SU-DHL-6 (cell line): ENCODE measurements around the gene IFIT1.

ENCODE experiments used
- H2AFZ ChIP-seq: fragments of 200-600 bp; sonication (generic); 2 replicates; pipeline ENCODE4 v1.6.1; 2014; ENCODE audit warnings: low read depth, mild to moderate bottlenecking, moderate library complexity, mixed read lengths, antibody characterized with exemption, low read length; ENCODE audit not compliant: severe bottlenecking
- H3F3A ChIP-seq: fragments of 200-600 bp; shearing (Covaris generic); 2 replicates; pipeline ENCODE4 v1.6.0; 2016; ENCODE audit warnings: antibody characterized with exemption, mild to moderate bottlenecking; ENCODE audit not compliant: insufficient read depth
- H3K27ac ChIP-seq: fragments of 200-600 bp; sonication (generic); 2 replicates; pipeline ENCODE4 v1.5.1; 2016; ENCODE audit warnings: low read depth, mild to moderate bottlenecking, low read length, moderate library complexity, mixed read lengths
- H3K27me3 ChIP-seq: fragments of 200-600 bp; sonication (generic), shearing (Covaris generic); 2 replicates; pipeline ENCODE4 v1.6.0; 2014; ENCODE audit warnings: mild to moderate bottlenecking, low read length
- H3K36me3 ChIP-seq: fragments of 200-600 bp; sonication (generic); 2 replicates; pipeline ENCODE4 v1.6.1; 2014; ENCODE audit warnings: mild to moderate bottlenecking, low read length, mixed read lengths
- H3K4me2 ChIP-seq: fragments of 300-600, 200-600 bp; shearing (Covaris generic), sonication (generic); 2 replicates; pipeline ENCODE4 v1.6.0; 2014; ENCODE audit warnings: low read length, low read depth, mild to moderate bottlenecking; ENCODE audit not compliant: poor library complexity, severe bottlenecking
- H3K4me3 ChIP-seq: fragments of 200-600 bp; sonication (generic); 2 replicates; pipeline ENCODE4 v1.5.1; 2014; ENCODE audit warnings: antibody characterized with exemption, low read length, mild to moderate bottlenecking, mixed read lengths; ENCODE audit not compliant: insufficient read depth, poor library complexity, severe bottlenecking
- H3K79me2 ChIP-seq: fragments of 200-600 bp; sonication (generic); 2 replicates; pipeline ENCODE4 v1.6.1; 2014; ENCODE audit warnings: mild to moderate bottlenecking, low read length, moderate library complexity; ENCODE audit not compliant: insufficient read depth
- H3K9ac ChIP-seq: fragments of 200-600 bp; sonication (generic); 2 replicates; pipeline ENCODE4 v1.7.0; 2014; ENCODE audit warnings: mild to moderate bottlenecking, low read length
- H3K9me2 ChIP-seq: fragments of 200-600 bp; sonication (generic); replicated peaks from 2 replicates; pipeline ENCODE4 v1.6.1; 2014; ENCODE audit warnings: low read length; ENCODE audit not compliant: insufficient read depth
- H3K9me3 ChIP-seq: fragments of 200-600 bp; sonication (generic); 2 replicates; pipeline ENCODE4 v1.6.1; 2014; ENCODE audit warnings: low read length, mixed read lengths; ENCODE audit not compliant: insufficient read depth
- H4K20me1 ChIP-seq: fragments of 200-600 bp; sonication (generic); 2 replicates; pipeline ENCODE4 v1.6.1; 2014; ENCODE audit warnings: low read depth, mild to moderate bottlenecking, antibody characterized with exemption, low read length, moderate library complexity, mixed read lengths
- EZH2phosphoT487 ChIP-seq: fragments of 200-600 bp; sonication (generic), shearing (Covaris generic); conservative IDR thresholded peaks from 2 replicates; pipeline ENCODE4 v1.6.1; 2018; ENCODE audit warnings: mild to moderate bottlenecking, antibody characterized with exemption, low read length, moderate library complexity, mixed read lengths
- TF ChIP-seq, protein P1 (sequence below): fragments of 200-600 bp; sonication (generic); IDR thresholded peaks from one replicate; pipeline ENCODE4 v1.5.1; 2017; ENCODE audit warnings: antibody characterized with exemption, mild to moderate bottlenecking, low read length, moderate library complexity; ENCODE audit not compliant: insufficient read depth, poor library complexity, severe bottlenecking

IFIT1 gene

DNA sequence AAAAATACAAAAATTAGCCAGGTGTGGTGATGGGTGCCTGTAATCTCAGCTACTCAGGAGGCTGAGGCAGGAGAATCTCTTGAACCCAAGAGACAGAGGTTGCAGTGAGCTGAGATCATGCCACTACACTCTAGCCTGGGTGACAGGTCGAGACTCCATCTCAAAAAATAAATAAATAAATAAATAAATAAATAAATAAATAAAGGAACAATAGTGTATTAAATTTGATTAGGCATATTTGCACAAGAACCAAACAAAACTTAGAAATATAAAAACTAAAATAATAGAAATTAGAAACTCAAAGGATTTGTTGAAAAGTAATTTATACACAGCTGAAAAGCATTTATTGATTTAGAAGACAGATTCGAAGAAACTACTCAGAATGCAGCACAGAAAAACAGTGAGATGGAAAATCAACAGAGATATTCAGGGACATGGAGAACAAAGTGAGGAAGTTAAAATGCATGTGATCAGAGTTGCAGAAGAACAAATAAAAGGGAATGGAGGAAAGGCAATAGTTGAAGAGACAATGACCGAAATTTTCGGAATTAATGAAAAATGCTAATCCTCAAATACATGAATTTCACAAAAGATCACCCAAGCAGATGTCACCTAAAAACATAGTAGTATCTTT, 46.9 kb upstream of the IFIT1 start:
- no peak overlapping the region for H3K27ac ChIP-seq

GRCh38 chr10:89346405-89347254, 45.8 kb upstream of the IFIT1 start:
- Histone ChIP-seq H3K4me3 (no peak overlapping the region), H3K27me3 (0 out of 2 replicates have a peak, but pooled peaks cover 3% of the 10 kb centered on the region), H3K27ac (no peak overlapping the region), H3K9me3 (no peaks in the 10 kb centered on the region), H3K4me2 (no peak overlapping the region), H3K9ac (no peak overlapping the region), H3K79me2 (no peaks in the 10 kb centered on the region), H3K9me2 (no peaks in the 10 kb centered on the region), H4K20me1 (no peaks in the 10 kb centered on the region), H3F3A (no peaks in the 10 kb centered on the region), H3K36me3 (no peaks in the 10 kb centered on the region), H2AFZ (no peak overlapping the region)
- TF ChIP-seq EZH2phosphoT487, result no peak
- TF ChIP-seq, protein P1, sequence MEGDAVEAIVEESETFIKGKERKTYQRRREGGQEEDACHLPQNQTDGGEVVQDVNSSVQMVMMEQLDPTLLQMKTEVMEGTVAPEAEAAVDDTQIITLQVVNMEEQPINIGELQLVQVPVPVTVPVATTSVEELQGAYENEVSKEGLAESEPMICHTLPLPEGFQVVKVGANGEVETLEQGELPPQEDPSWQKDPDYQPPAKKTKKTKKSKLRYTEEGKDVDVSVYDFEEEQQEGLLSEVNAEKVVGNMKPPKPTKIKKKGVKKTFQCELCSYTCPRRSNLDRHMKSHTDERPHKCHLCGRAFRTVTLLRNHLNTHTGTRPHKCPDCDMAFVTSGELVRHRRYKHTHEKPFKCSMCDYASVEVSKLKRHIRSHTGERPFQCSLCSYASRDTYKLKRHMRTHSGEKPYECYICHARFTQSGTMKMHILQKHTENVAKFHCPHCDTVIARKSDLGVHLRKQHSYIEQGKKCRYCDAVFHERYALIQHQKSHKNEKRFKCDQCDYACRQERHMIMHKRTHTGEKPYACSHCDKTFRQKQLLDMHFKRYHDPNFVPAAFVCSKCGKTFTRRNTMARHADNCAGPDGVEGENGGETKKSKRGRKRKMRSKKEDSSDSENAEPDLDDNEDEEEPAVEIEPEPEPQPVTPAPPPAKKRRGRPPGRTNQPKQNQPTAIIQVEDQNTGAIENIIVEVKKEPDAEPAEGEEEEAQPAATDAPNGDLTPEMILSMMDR, result no peak

More for the DNA sequence above, 46.9 kb upstream of the IFIT1 start:
- Histone ChIP-seq H3K9ac (no peak overlapping the region), H3K36me3 (no peaks in the 10 kb centered on the region), H3K9me3 (no peaks in the 10 kb centered on the region), H3K9me2 (no peaks in the 10 kb centered on the region), H4K20me1 (no peaks in the 10 kb centered on the region), H3K27me3 (0 out of 2 replicates have a peak, but pooled peaks cover 3% of the 10 kb centered on the region), H3K79me2 (no peaks in the 10 kb centered on the region), H3K4me2 (no peak overlapping the region), H3F3A (no peaks in the 10 kb centered on the region), H2AFZ (no peak overlapping the region), H3K4me3 (no peak overlapping the region)
- TF ChIP-seq EZH2phosphoT487, result no peak
- TF ChIP-seq, protein P1, result no peak

GRCh38 chr10:89347701-89348457, 44.5 kb upstream of the IFIT1 start:
- H2AFZ ChIP-seq, result no peak overlapping the region
- no peak overlapping the region for H3K27ac ChIP-seq

More at GRCh38 chr10:89347701-89348457, 44.5 kb upstream of the IFIT1 start:
- no peak overlapping the region for H3K9ac ChIP-seq
- no peaks in the 10 kb centered on the region for H3K36me3 ChIP-seq
- H4K20me1 ChIP-seq, result no peaks in the 10 kb centered on the region
- H3F3A ChIP-seq, result no peaks in the 10 kb centered on the region
- H3K27me3 ChIP-seq, result no peaks in the 10 kb centered on the region
- no peak overlapping the region for H3K4me2 ChIP-seq
- no peak overlapping the region for H3K4me3 ChIP-seq
- no peaks in the 10 kb centered on the region for H3K79me2 ChIP-seq
- no peaks in the 10 kb centered on the region for H3K9me3 ChIP-seq
- no peaks in the 10 kb centered on the region for H3K9me2 ChIP-seq
- TF ChIP-seq, protein P1, result no peak
- TF ChIP-seq EZH2phosphoT487, result no peak
